ENCODE results near the gene UQCC5.

The UQCC5 gene

DNA sequence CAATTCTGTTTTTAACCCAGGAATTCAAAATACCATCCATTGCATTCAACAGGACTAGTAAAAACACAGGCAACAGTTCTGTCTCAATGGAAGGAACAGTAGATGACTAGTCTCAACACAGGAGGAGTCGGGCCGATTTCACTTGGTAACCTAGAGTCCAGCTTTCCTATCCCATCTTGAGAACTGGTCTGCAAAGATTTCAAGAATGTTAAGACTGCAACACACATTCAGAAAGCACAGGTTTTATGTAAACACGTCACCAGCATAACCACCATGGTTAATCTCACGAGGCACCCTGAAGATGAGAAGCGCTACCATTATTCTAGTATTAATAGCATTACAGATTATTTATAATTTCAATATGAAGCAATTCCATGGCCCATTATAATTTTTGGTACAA, 22.0 kb downstream of the UQCC5 start:
- DNase-seq (ENCODE audit: low read depth in 2 of 3, low spot score in 2 of 3): no peak

DNA sequence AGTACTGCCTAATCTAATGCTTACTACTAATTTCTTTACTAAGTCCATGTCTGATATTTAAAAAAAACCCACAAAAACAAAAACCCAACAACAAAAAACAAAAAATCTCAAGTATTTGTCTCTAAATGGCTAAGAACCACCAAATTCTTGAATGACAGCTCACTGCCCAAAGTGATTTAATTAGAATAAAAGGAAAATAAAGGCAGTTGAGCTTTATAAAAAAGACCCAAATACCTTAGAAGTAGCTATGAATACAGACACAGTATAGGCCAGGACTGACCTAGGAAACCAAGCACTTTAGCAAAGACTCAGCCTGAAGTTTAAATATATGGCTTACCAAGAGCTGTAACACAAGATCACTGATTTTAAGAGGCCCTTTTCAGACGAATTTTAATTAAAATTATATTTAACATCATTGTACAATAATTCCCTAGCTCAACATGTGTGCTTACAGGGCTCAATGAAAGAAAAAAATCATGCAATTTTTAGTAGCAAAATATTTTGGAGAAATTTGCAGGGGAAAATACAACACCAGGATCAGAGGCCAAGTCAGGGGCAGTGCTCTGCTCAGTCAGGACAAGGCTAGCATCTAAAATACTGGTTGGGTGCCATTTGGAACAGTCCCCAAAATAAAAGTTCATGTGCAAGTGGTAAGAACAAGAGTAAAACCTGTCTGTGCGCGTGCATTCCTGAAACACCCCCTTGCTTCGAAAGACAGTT, 24.8 kb downstream of the UQCC5 start:
- DNase-seq (ENCODE audit: low read depth in 2 of 3, low spot score in 2 of 3): no peak

DNA sequence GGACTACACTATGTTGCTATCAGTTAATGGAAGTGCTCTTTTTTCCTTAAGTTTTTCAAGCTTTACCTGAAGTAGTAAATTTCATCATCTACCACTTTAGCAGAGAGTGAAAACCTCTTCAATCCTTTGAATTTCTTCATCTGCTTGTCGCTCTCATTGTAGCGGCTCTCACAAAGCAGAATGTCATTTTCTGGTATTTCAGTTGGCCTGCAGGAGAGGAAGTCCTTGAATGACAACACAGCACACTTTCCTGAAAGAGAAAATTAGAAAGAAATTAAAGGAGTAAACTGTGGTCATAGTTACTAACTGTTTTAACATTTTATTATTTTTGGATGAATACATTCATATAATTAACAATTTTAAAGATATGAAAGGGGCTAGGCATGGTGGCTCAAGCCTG, 27.6 kb downstream of the UQCC5 start:
- no peak for DNase-seq (ENCODE audit: low read depth in 2 of 3, low spot score in 2 of 3)

DNA sequence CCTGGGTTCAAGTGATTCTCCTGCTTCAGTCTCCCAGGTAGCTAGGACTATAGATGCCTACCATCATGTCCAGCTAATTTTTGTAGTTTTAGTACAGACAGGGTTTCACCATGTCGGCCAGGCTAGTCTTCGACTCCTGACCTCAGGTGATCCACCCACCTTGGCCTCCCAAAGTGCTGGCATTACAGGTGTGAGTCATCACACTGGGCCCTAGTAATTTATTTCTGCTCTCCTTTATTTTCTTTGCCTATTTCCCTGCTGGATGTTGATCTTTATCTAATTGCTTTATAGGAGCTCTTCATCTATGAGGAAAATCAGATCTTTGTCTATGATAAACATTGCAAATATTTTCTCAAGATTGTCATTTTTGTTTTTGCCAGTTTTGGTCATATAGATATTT, 31.7 kb downstream of the UQCC5 start:
- DNase-seq (ENCODE audit: low read depth in 2 of 3, low spot score in 2 of 3): no peak

DNA sequence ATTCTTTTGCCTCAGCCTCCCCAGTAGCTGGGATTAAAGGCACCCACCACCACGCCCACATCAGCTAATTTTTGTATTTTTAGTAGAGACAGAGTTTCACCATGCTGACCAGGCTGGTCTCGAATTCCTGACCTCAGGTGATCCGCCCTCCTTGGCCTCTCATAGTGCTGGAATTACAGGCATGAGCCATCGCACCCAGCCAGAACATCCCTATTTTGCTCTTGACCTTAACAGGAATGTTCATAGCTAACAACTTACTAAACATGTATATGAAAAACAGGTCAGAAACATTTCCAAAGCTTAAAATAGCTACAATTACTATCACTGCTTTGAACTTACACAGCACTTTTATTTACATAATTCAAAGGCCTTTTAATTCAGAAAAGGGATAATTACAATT, 33.7 kb downstream of the UQCC5 start:
- no peak for DNase-seq (ENCODE audit: low read depth in 2 of 3, low spot score in 2 of 3)

DNA sequence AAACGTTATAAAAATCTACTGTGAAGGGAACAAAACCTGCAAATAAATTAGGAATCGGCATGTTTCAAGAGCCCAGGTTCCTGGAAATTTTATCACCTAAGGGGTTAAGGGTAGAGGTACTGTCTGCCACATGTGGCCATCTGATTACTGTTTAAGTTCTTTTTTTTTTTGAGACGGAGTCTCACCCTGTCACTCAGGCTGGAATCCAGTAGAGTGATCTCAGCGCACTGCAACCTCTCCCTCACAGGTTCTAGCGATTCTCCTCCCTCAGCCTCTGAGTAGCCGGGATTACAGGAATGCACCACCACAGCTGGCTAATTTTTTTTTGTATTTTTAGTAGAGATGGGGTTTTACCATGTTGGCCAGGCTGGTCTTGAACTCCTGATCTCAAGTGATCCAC, 35.8 kb downstream of the UQCC5 start:
- DNase-seq (ENCODE audit: low read depth in 2 of 3, low spot score in 2 of 3): no peak

DNA sequence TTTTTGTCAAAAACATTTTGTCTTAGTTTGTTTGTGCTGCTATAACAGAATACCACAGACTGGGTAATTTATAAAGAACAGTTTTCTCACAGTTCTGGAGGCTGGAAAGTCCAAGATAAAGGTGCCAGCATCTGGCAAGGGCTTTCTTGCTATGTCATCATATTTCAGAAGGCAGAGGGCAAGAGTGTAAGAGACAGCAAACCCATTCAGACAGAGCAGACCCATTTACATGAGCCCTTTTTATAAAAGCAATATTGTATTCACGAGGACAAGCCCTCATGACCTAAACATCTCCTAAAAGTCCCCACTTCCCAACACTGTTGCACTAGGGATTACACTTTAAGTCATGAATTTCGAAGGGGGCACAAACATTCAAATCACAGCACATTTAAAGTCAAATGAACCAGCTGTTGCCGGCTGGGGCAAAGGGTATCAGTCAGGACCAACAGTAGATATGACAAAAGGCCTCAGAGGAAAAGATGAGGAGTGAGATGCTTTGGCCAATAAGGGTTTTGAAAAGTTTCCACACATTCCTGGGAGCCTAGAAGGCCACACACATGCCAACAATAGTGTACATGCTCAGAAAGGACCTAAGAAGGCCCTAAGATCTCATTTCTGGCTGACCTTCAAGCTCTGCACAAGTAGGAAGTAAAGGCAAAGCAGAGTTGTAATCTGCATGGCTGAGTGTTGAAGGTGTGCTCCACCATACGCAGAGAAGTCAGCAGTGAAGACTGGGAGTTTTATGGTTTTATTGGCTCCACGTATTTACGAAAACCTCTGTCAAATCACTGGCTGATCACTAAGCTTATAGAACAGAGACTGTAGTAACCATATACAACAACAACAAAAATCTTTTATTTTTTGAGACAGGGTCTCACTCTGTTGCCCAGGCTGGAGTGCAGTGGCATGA, 37.9 kb downstream of the UQCC5 start:
- no peak for DNase-seq (ENCODE audit: low read depth in 2 of 3, low spot score in 2 of 3)
